ENCODE measurements around the gene BOC.

BOC gene

GRCh38 chr3:113186566-113186965, 24.8 kb upstream of the BOC start:
- DNase-seq: no peak

GRCh38 chr3:113193288-113193687, 18.1 kb upstream of the BOC start:
- DNase-seq: no peak

- DNase-seq: no peak
Measured at GRCh38 chr3:113193719-113194118, 17.6 kb upstream of the BOC start.

- no peak for DNase-seq
Measured at GRCh38 chr3:113194823-113195401, 16.4 kb upstream of the BOC start.

GRCh38 chr3:113200351-113200750, 11.0 kb upstream of the BOC start:
- DNase-seq: no peak

- no peak for DNase-seq
Measured at GRCh38 chr3:113200946-113201345, 10.4 kb upstream of the BOC start.

- DNase-seq: no peak
Measured at GRCh38 chr3:113204371-113204770, 7.0 kb upstream of the BOC start.

- no peak for DNase-seq
Measured at GRCh38 chr3:113205481-113205880, 5.9 kb upstream of the BOC start.

- no peak for DNase-seq
Measured at GRCh38 chr3:113210604-113211329, 590 bp upstream of the BOC start.

- no peak for DNase-seq
Measured at GRCh38 chr3:113212150-113212843, 940 bp downstream of the BOC start.

GRCh38 chr3:113212844-113213375, 1.6 kb downstream of the BOC start:
- no peak for DNase-seq

GRCh38 chr3:113213896-113214587, 2.7 kb downstream of the BOC start:
- no peak for DNase-seq

GRCh38 chr3:113214917-113215595, 3.7 kb downstream of the BOC start:
- DNase-seq: no peak

GRCh38 chr3:113216393-113216792, 5.0 kb downstream of the BOC start:
- no peak for DNase-seq

GRCh38 chr3:113218011-113218680, 6.8 kb downstream of the BOC start:
- no peak for DNase-seq

- DNase-seq: no peak
Measured at GRCh38 chr3:113218681-113219045, 7.3 kb downstream of the BOC start.

GRCh38 chr3:113219605-113220300, 8.4 kb downstream of the BOC start:
- DNase-seq: no peak

GRCh38 chr3:113220721-113221120, 9.4 kb downstream of the BOC start:
- DNase-seq: no peak

GRCh38 chr3:113221721-113222257, 10.4 kb downstream of the BOC start:
- no peak for DNase-seq

GRCh38 chr3:113222451-113223086, 11.2 kb downstream of the BOC start:
- no peak for DNase-seq
